HG03342 (cell line): ENCODE results near the gene FATE1.
A peak's percentile ranks its signal among the peaks of the same experiment; 100 is the strongest.

Experiments used
- ATAC-seq: cut with Tn5 transposase; IDR thresholded peaks from one replicate; pipeline ENCODE4 v1.9.1; 2021; ENCODE audit warnings: mild to moderate bottlenecking, moderate library complexity; ENCODE audit not compliant: unreplicated experiment

The FATE1 gene

GRCh38 chrX:151741606-151742005 lies 25.8 kb downstream of the FATE1 start:
- no peak for ATAC-seq

- ATAC-seq = no peak
Measured at GRCh38 chrX:151742311-151742710, 26.5 kb downstream of the FATE1 start.

- ATAC-seq = no peak
Measured at GRCh38 chrX:151743651-151744470, 28.0 kb downstream of the FATE1 start.

GRCh38 chrX:151745651-151746050 lies 29.8 kb downstream of the FATE1 start:
- ATAC-seq = no peak

GRCh38 chrX:151746502-151746901 lies 30.7 kb downstream of the FATE1 start:
- no peak for ATAC-seq

GRCh38 chrX:151750511-151750910 lies 34.7 kb downstream of the FATE1 start:
- ATAC-seq = no peak

GRCh38 chrX:151752847-151753246 lies 37.0 kb downstream of the FATE1 start:
- no peak for ATAC-seq

- peak; percentile 81 for ATAC-seq
Measured at GRCh38 chrX:151753313-151754046, 37.6 kb downstream of the FATE1 start.

GRCh38 chrX:151754047-151754429 lies 38.2 kb downstream of the FATE1 start:
- no peak for ATAC-seq

- ATAC-seq = no peak
Measured at GRCh38 chrX:151754641-151755215, 38.9 kb downstream of the FATE1 start.

GRCh38 chrX:151759041-151759708 lies 43.3 kb downstream of the FATE1 start:
- no peak for ATAC-seq

- ATAC-seq = no peak
Measured at GRCh38 chrX:151762802-151763201, 47.0 kb downstream of the FATE1 start.

GRCh38 chrX:151763711-151764110 lies 47.9 kb downstream of the FATE1 start:
- no peak for ATAC-seq

- no peak for ATAC-seq
Measured at GRCh38 chrX:151765026-151765425, 49.2 kb downstream of the FATE1 start.

- ATAC-seq = no peak
Measured at GRCh38 chrX:151771726-151772125, 55.9 kb downstream of the FATE1 start.
